Peyer's patch (tissue), 4 donors: ENCODE results near the gene TOPAZ1.

Source experiments
- CTCF ChIP-seq, 6 experiments: fragments of 450-650 bp in 4 of 6; fragments of 200-600 bp in 2 of 6; sonication (generic) in 1 of 6; IDR thresholded peaks; one replicate each; pipeline ENCODE4 v1.5.1; 2017 to 2019; ENCODE audit warnings: antibody characterized with exemption in 6 of 6, mild to moderate bottlenecking in 3 of 6, moderate library complexity in 1 of 6
- POLR2A ChIP-seq, 2 donors: fragments of 450-650 bp; IDR thresholded peaks; one replicate each; pipeline ENCODE4 v1.5.1; 2017; ENCODE audit warnings: antibody characterized with exemption in 2 of 2, mild to moderate bottlenecking in 2 of 2, moderate library complexity in 2 of 2

DNA sequence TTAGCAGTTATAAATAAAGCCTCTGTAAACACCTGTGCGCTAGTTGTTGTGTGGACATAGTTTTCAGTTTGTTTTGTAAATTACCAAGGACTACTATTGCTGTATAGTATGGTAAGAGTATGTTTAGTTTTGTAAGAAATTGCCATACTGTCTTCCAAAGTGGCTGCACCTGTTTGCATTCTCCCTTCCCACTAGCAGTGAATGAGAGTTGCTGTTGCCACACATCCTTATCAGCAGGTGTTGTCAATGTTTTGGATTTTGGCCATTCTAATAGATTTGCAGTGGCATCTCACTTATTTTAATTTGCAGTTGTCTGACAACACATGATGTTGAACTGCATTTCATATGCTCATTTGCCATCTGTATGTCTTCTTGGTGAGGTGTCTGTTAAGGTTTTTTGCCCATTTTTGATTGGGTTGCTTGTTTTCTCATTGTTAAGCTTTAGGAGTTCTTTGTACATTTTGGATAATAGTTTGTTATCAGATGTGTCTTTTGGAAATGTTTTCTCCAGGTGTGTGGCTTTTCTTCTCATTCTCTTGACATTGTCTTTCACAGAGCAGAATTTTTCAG lies 111.8 kb downstream of the TOPAZ1 start:
- no peak for TF ChIP-seq CTCF (IDR thresholded peaks at IDR 0.05)
- no peak for TF ChIP-seq POLR2A (IDR thresholded peaks at IDR 0.05)
